AML-193 (cell line): ENCODE measurements around the gene LBH.

ENCODE experiments used
- DNase-seq, 2 experiments: peaks; one replicate each; lab custom pipeline; 2025; lab: John Stamatoyannopoulos, UW

LBH gene

GRCh38 chr2:30303095-30303494 is 71.8 kb downstream of the LBH start:
- no peak for DNase-seq

GRCh38 chr2:30305235-30305634 is 73.9 kb downstream of the LBH start:
- no peak for DNase-seq

- DNase-seq: no peak
Measured at GRCh38 chr2:30306522-30306921, 75.2 kb downstream of the LBH start.

GRCh38 chr2:30308280-30308679 is 76.9 kb downstream of the LBH start:
- DNase-seq: no peak
